Measurements from ENCODE around the gene ZFP36.
A peak's percentile ranks its signal among the peaks of the same experiment; 100 is the strongest.

ZFP36 gene

DNA sequence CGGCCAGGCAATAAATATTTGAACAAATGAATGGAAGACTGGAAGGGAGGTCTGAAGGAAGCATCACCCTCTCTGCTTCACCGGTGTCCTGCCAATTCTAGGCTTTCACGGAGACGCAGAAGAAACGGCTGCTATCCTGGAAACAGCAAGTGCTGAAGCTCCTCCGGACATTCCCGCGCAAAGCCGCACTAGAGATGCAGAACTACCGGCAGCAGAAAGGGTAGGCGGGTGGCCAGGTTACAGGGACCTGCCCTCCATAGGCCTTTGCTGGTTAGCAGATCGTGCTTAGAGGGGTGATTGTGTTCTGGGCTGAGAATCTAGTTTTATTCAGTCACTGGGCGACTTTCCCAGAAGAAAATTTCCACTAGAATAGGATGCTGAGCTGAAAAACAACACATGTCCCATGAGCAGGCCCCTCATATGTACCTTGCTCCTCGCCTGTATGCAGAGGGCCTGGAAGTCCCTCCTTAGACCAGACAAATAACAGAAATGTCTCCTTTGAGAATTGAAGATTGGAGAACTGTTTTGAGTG lies 26.7 kb upstream of the ZFP36 start:
- Histone ChIP-seq H3K4me1 (ENCODE audit: insufficient read depth, low read length) (0 out of 2 replicates have a peak, but pooled peaks cover under 1% of the 10 kb centered on the region), H3K9ac (ENCODE audit: low read depth, low read length) (no peak overlapping the region), H3K9me3 (ENCODE audit: control insufficient read depth, insufficient read depth, low read length) (no peaks in the 10 kb centered on the region), H3K36me3 (ENCODE audit: insufficient read depth, low read length) (peaks cover 26% of the 10 kb centered on the region)

DNA sequence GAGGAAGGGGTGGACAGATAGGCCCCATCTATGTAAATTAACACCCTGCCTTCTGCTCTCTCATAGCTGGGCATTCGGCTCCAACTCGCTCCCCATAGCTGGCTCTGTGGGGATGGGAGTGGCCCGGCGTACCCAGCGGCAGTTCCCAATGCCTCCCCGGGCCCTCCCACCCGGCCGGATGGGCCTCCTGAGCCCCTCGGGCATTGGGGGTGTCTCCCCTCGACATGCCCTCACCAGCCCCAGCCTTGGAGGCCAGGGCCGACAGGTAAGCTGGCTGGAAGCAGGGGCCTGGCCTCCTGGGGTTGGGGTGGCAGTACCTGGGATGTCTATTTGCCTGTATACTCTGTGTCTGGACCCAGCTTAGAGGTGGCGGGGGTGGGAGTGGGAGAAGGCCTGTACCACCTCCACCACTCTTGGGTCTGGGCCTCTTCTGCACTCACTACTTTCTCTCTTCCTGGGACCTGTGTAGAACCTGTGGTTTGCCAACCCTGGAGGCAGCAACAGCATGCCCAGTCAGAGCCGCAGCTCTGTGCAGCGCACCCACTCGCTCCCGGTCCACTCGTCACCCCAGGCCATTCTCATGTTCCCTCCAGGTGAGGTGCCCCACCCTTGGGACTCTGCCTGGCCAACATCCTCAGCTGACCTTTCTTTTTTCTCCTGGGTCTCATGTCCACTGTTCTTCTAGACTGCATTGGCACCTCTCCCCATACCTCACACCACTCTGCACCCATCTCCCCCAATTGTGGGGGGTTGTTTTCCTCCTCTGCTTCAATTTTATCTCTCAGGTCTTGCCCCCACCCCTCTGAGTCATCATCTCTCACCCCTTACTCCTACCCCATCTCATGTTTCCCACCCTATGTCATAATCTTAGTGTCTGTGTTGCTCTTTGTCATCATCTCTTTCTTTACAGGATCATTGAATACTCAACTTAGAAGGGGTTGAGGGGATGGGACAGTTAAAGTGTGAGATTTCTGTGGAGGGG lies 25.8 kb upstream of the ZFP36 start:
- Histone ChIP-seq H3K36me3 (ENCODE audit: insufficient read depth, low read length) (peaks cover 26% of the 10 kb centered on the region), H3K9ac (ENCODE audit: low read depth, low read length) (no peak overlapping the region), H3K9me3 (ENCODE audit: control insufficient read depth, insufficient read depth, low read length) (no peaks in the 10 kb centered on the region), H3K4me1 (ENCODE audit: insufficient read depth, low read length) (peaks cover 7% of the 10 kb centered on the region; the same call in 1 of the 2 replicates)

DNA sequence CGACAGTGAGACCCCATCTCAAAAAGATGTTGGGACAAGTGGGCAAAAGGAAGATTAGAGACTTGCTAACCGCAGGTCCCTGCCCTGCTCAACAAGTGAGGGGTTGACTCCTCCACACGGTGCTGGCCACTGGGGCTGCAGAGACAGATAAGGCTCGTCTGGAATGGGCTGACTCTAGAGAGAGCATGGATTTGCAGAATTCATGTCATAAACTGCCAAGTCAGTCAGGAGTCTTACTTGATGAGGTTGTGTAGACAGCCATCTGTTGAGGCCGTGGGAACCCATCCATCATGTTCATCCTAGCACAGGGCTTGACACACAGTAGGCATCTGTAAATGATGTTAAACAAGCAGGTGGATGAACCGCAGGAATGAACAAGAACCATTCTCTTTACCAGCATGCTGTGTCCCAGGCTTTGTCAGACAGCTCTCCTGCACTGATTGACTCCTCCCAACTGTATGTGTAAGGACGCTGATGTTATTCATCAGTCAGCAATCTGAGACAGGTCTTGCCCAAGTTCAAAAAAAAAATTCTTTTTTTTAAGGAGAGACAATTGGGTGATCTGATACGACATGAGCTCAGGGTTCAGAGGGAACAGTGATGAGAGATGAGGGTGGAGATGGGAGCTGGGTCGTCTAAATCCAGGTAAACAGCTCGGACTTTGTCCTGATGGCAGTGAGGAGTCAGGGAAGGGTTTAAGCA lies 24.6 kb upstream of the ZFP36 start:
- peaks cover 7% of the 10 kb centered on the region; the same call in 1 of the 2 replicates for H3K4me1 ChIP-seq (ENCODE audit: insufficient read depth, low read length)
- no peaks in the 10 kb centered on the region for H3K9me3 ChIP-seq (ENCODE audit: control insufficient read depth, insufficient read depth, low read length)
- no peak overlapping the region for H3K9ac ChIP-seq (ENCODE audit: low read depth, low read length)
- H3K36me3 ChIP-seq (ENCODE audit: insufficient read depth, low read length): peaks cover 17% of the 10 kb centered on the region

DNA sequence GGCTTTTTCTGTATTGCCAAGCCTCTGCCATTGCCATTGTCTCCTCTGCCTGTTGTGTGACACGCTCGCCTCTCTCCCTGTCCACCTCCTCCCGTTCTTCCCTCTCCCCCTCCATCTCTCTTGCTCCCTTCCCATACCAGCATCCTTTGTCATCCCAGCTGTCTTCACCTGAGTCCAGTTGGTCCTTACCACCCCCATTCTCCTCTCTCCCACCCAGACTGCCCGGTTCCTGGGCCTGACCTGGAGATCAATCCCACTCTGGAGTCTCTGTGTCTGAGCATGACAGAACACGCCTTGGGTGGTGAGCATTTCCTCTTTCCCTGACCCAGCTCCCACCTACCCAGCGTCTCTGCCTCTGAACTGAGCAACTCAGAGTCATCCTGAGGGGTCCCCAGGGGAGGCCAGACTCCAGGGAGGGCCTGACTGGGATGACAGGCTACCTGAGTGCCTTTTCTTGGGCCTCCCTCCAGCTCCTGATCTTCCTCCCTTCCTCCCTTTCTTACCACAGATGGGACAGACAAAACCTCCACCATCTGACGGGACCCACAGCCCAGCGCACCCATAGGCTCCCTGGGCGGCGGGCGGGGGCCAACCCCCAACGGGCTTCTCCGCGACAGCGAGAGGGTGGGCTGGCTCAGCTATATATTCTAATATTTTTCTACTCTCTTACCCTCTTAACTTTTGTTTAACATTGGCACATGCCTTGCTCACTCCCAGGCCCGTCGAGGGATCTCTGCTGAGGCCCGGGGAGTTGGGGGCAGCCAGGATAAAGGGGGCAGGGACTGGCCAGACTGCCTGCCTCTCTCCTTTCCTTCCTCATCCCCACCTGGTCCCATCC lies 23.4 kb upstream of the ZFP36 start:
- Histone ChIP-seq H3K36me3 (ENCODE audit: insufficient read depth, low read length) (peaks cover 12% of the 10 kb centered on the region), H3K9me3 (ENCODE audit: control insufficient read depth, insufficient read depth, low read length) (no peaks in the 10 kb centered on the region), H3K9ac (ENCODE audit: low read depth, low read length) (no peak overlapping the region), H3K4me1 (ENCODE audit: insufficient read depth, low read length) (peaks cover 7% of the 10 kb centered on the region; the same call in 1 of the 2 replicates)

DNA sequence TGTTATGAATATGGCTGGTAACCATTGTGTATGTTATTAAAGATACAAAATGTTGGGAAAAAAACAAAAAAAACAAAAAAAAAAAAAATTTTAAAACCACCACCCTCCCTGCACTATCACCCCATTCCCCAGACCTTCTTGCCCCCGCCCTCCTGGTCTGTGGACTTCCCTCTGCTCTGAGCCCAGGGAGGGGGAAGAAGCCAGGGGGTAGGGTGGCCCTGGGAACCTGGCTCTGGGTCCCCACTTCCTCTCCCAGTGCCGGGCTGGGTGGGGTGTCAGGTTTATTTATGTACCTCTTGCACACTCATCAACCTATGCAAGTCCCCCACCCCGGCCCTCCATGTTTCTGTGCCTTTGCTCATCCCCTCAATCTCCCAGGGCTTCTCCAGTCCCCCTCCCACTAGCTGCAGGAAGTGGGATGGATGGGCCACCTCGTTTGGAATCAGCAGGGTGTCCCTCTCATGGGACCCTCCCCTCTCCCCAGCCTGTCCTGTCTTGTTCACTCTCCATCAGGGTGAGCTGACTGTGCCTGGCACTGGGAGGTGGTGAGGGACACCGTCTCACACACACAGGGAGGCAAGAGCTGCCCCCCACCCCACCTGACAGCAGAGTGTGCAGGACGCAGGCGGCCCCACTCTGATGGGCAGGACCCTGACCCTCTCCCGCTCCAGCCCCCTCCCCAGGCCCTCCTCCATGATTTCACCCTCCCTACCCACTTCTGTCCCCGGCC lies 21.6 kb upstream of the ZFP36 start:
- Histone ChIP-seq H3K4me1 (ENCODE audit: insufficient read depth, low read length) (peaks cover 7% of the 10 kb centered on the region; the same call in 1 of the 2 replicates), H3K9me3 (ENCODE audit: control insufficient read depth, insufficient read depth, low read length) (no peaks in the 10 kb centered on the region), H3K36me3 (ENCODE audit: insufficient read depth, low read length) (peaks cover 9% of the 10 kb centered on the region), H3K9ac (ENCODE audit: low read depth, low read length) (no peak overlapping the region)

DNA sequence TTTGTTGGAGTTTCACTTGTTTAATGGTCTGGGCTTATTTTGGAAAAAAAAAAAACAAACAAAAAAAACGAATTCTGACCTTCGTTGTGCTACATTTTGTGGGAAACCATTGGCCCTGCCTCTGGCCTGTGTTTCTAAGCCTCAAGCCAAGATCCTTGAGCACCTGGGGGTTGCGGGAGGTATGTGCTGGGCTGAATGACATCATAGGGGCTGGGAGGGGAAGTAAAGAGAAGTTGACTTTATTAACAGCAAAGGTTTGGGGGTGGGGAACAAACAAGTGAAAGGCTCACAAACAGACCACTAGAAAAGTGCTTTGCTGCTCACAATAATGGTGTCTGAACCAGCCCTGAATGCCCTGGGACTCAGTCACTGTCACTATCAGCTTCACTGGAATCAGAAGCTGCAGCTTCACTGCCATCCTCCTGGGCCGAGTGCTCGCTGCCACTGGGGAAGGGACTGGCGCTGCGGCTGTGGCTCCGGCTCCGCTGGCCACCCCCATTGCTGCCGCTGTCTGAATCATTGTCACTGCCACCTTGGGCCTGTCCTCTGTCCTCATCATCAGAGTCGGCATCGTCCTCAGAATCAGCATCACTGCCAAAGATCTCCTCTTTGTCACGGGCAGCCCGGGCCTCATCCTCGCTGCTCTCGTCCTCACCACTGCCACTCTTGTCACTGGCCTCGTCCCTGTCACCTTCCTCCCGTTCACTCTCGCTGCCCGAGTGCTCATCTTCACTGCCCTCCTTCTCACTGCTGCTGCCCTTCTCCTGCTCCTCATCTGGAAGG lies 20.8 kb upstream of the ZFP36 start:
- Histone ChIP-seq H3K4me1 (ENCODE audit: insufficient read depth, low read length) (peaks cover 7% of the 10 kb centered on the region; the same call in 1 of the 2 replicates), H3K9ac (ENCODE audit: low read depth, low read length) (no peak overlapping the region), H3K9me3 (ENCODE audit: control insufficient read depth, insufficient read depth, low read length) (no peaks in the 10 kb centered on the region), H3K36me3 (ENCODE audit: insufficient read depth, low read length) (peaks cover 8% of the 10 kb centered on the region)

DNA sequence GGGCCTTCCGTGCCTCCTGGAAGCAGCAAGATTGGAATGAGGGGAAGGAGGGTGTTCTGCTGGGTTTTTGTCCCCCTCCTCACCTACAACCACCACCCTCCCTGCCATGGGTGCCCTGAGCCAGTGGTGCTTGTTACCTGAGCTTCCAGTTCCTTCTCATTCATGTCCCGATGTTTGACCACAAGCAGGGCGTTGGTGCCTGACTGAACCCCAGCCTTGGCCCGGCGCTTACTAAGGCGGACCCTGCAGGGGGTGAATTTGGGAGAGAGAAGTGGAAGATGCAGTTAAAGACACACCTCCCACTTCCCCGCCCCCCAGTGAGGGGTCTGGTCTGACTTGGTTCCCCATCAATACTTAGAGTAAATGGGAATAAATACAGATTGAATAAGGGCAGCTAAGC lies 20.1 kb upstream of the ZFP36 start:
- Histone ChIP-seq H3K36me3 (ENCODE audit: insufficient read depth, low read length) (peaks cover 8% of the 10 kb centered on the region), H3K9ac (ENCODE audit: low read depth, low read length) (no peak overlapping the region), H3K9me3 (ENCODE audit: control insufficient read depth, insufficient read depth, low read length) (no peaks in the 10 kb centered on the region), H3K4me1 (ENCODE audit: insufficient read depth, low read length) (peaks cover 7% of the 10 kb centered on the region; the same call in 1 of the 2 replicates)

DNA sequence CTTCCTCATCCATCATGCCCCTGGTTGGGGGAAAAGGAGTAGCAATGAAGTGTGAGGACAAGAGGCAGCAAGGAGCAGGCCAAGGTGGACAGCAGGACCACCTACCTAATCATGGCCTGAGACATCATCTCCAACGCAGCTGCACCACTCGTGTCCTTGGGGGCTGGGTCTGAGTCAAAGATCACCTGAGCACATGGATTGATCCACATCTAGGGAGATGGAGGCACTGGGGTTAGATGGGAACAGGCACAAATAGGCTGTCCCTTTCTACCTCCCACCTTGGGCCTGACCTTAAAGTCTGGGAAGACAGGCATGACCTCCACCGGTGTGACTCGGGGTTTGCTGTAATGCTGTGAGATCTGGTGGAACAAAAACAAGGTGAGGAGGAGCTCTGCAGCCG lies 18.0 kb upstream of the ZFP36 start:
- Histone ChIP-seq H3K9me3 (ENCODE audit: control insufficient read depth, insufficient read depth, low read length) (no peaks in the 10 kb centered on the region), H3K36me3 (ENCODE audit: insufficient read depth, low read length) (peaks cover 12% of the 10 kb centered on the region), H3K9ac (ENCODE audit: low read depth, low read length) (no peak overlapping the region), H3K4me1 (ENCODE audit: insufficient read depth, low read length) (peaks cover 7% of the 10 kb centered on the region; the same call in 1 of the 2 replicates)

DNA sequence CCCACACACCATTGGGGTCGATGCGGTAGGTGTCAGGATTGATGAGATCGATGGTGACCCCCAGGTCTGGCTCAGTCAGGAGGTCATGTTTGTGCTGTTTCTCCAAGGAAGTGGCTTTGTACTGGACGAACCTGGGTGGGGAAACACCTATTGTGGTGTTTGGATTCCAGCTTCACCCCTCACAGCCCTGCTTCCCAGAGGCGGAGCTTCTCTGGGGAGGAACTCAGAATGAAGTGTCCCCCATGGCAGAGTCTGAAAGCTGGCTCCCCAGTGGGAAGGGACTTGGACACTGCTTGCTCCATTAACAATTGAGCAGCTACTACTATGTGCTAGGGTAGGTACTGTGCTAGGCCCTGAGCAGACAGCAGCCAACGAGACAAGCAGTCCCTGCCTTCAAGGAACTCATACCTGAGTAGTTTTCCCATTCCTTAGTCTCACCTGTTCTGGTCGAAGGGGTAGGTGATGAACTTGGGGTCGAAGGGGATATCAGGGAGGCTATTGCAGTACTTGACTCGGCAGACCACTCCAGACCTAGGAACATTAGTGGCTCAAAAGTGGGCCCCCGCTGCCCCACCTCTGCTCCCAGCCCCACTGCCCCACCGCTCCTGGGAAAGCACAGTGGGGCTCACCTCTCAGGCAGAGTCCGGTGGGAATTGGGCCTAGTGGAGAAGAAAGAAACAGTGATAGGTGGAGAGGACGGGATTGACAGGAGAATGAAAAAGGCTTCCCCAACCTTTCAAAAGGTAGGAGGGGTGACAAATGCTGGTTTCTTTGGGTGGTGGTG lies 16.8 kb upstream of the ZFP36 start:
- H3K9me3 ChIP-seq (ENCODE audit: control insufficient read depth, insufficient read depth, low read length): no peaks in the 10 kb centered on the region
- H3K36me3 ChIP-seq (ENCODE audit: insufficient read depth, low read length): peaks cover 11% of the 10 kb centered on the region; the same call in 1 of the 2 replicates
- H3K4me1 ChIP-seq (ENCODE audit: insufficient read depth, low read length): peaks cover 7% of the 10 kb centered on the region; the same call in 1 of the 2 replicates
- peak overlapping the region; percentile 64 for H3K9ac ChIP-seq (ENCODE audit: low read depth, low read length)

DNA sequence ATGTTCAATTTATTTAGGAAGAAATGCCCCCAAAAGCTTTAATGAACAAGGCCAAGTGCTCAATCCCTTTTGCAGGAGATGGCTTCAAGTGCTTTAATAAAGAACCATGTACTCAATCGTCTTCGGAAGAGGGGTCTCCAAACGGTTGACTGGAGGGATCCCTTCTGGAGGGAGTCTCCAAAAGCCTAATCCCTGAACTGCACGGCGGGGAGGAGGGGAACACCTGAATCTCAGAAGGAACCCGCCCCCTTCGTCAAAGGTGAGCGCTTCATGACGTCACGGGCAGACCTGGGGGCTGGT lies 16.2 kb upstream of the ZFP36 start:
- Histone ChIP-seq H3K9ac (ENCODE audit: low read depth, low read length) (peak overlapping the region; percentile 64), H3K36me3 (ENCODE audit: insufficient read depth, low read length) (peaks cover 14% of the 10 kb centered on the region), H3K4me1 (ENCODE audit: insufficient read depth, low read length) (peaks cover 2% of the 10 kb centered on the region; the same call in 1 of the 2 replicates), H3K9me3 (ENCODE audit: control insufficient read depth, insufficient read depth, low read length) (no peaks in the 10 kb centered on the region)

DNA sequence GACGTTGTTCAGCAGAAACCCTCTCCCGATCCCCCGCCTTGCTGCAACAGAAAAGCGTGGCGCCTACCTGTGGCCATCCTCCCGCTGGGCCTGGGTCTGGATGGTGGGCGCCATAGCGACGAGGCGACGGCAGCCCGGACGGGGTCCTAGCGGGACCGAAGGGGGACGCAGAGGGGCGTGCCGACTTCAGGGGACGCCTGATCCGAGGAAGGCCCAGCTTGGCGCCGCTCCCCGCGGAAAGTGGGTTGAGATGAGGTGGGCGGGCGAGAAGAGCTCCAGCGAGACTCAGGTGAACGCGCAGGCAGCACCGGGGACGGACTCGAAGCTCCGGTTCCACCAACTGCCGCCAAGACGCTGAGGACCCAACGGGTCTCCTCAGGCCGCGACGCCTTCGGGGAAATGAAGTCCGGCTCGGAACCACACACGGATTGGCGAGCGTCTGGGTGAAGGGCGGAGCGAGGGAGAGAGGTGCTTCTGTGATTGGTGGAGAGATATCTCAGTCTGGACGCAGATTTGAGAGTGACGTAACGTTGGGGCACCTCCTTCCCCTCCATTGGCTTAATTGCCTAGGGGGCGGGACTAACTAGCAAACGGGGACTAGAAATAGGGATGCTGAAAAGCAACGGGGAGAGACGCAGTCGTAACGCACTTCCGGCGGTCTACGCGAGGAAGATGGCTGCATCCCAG lies 15.8 kb upstream of the ZFP36 start, which contains the start of the genes MED29 and PAF1:
MED29 (plus strand) TSS at position 628 of the 687 bp plus-strand sequence; CDS start at position 673, 45 bp downstream.
PAF1 (minus strand) TSS at position 356 of the 687 bp plus-strand sequence; CDS start at position 114, 242 bp downstream.
- peak within 1 kb of the TSS; percentile 87 for H3K9ac ChIP-seq (ENCODE audit: low read depth, low read length)
- no peaks in the 10 kb centered on the region for H3K9me3 ChIP-seq (ENCODE audit: control insufficient read depth, insufficient read depth, low read length)
- peaks cover 14% of the 10 kb centered on the region for H3K36me3 ChIP-seq (ENCODE audit: insufficient read depth, low read length)
- no peaks in the 10 kb centered on the region; the same call in 1 of the 2 replicates for H3K4me1 ChIP-seq (ENCODE audit: insufficient read depth, low read length)

All from ES-I3 (cell line).